ENCODE data around the gene PRMT1.

PRMT1 gene

DNA sequence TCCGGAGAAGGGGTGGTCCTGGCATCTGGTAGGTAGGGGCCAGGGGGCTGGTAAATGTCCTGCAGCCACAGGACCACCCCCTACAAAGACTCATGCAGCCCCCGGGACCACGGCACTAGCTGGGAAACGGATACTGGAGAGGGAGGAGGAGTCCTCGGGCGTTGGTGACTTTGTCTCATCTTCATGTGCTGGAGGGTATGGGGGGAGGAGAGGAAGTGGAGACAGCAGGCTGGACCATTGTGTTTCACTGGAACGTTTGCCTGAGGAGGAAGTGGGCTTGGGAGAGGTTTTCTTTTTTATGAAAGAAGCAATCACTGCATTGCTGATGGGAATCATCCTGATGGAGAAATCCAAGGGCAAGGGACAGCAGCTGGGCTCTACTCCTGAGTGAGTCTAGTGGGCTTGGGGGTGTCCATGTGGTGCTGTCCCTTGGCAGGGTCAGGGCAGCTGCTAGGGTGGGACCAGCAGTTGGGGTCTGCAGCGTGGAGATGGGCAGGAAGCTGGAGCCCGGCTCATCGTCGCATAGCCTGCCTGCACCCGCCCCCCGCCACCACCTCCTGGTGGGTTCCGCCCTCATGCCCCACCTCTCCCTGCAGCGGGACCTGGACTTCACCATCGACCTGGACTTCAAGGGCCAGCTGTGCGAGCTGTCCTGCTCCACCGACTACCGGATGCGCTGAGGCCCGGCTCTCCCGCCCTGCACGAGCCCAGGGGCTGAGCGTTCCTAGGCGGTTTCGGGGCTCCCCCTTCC, 10.7 kb downstream of the PRMT1 start:
- H3K27me3 Mint-ChIP-seq (ENCODE audit: low read depth, poor library complexity) = no peaks in the 10 kb centered on the region
- TF ChIP-seq, protein P1, sequence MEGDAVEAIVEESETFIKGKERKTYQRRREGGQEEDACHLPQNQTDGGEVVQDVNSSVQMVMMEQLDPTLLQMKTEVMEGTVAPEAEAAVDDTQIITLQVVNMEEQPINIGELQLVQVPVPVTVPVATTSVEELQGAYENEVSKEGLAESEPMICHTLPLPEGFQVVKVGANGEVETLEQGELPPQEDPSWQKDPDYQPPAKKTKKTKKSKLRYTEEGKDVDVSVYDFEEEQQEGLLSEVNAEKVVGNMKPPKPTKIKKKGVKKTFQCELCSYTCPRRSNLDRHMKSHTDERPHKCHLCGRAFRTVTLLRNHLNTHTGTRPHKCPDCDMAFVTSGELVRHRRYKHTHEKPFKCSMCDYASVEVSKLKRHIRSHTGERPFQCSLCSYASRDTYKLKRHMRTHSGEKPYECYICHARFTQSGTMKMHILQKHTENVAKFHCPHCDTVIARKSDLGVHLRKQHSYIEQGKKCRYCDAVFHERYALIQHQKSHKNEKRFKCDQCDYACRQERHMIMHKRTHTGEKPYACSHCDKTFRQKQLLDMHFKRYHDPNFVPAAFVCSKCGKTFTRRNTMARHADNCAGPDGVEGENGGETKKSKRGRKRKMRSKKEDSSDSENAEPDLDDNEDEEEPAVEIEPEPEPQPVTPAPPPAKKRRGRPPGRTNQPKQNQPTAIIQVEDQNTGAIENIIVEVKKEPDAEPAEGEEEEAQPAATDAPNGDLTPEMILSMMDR (IDR thresholded peaks at IDR 0.05) = no peak
- no peaks in the 10 kb centered on the region for H3K9me3 Mint-ChIP-seq
- peak overlapping the region; percentile 34 for H3K4me3 Mint-ChIP-seq
- H3K27ac Mint-ChIP-seq = peak overlapping the region; percentile 98
- H3K36me3 Mint-ChIP-seq (ENCODE audit: low read depth) = peaks cover 31% of the 10 kb centered on the region
- peak; percentile 40 for DNase-seq
- peaks cover 70% of the 10 kb centered on the region for H3K4me1 Mint-ChIP-seq

DNA sequence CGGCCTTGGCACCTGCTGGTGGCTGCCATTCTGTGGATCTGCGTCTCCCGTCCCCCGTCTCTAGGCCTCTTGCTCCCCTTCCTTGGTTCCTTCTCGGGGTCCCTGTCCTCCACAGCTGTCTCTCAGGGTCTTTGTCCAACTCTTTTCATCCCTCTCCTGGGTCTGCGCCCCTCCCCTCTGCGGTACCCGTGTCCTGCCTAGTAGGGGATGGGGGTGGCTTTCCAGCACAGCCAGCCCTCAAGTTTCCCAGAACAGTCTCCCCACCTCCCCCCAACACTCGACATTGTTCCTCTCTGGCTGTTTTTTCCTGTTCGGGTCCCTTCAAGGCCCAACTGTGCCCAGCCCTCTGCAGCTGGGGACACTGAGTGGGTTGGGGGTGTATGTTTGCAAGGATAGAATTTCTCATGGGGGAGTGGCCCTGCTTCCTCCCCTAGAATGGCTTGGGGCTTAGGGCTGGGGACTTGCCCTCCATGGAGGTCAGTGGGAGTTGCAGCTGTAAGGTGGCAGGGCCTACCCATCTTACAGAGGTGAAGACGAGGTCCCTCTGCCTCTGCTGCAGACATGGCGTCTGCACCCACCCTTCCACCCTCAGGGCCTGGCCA, 11.6 kb downstream of the PRMT1 start:
- no peaks in the 10 kb centered on the region for H3K27me3 Mint-ChIP-seq (ENCODE audit: low read depth, poor library complexity)

DNA sequence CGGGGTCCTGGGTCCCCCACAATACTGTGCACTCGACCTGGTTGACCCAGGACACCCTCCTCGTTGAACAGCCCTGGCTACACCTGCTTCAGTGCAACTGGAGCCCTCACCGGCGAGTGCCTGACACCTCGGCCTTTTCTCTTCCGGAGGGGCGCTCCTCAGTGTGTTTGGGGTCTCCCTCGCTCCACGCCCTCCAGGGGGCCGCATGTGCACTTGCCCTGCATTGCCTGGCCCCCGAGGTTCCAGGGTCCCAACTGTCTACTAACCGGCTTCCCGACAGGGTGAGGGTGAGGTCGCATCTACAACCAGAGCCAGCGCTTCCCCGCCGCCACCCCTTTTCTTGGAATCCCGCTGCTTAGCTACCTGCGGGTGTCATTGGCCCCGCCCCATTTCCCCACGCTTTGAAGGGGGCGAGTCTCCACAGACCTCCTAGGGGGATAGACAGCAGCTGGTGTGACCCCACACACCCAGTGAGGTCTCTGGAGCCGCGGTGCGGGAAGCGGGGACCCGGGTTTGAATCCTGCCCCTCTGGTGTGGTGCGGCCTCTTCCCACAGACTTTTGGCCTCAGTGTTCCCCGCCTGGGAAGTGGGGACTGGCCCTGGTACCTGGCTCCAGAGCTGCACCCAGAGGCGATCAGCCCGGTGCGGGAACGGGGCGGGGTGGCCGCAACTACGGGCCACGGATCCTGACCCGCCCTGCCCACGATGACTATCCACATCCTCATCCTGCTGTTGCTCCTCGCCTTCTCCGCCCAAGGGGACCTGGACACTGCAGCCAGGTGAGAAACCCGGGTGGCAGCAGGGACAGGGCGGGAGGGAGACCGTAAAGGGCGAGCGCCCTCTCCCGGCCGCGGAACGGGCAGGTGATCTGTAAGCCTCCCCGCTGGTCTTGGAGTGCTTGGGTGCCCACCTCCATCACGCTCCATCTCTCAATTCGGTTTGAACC, 12.3 kb downstream of the PRMT1 start, which contains the start of gene ADM5:
ADM5 (plus strand) TSS at position 462 of the 946 bp plus-strand sequence; CDS start at position 706, 244 bp downstream.
- H3K9me3 Mint-ChIP-seq = no peaks in the 10 kb centered on the region
- peaks cover 75% of the 10 kb centered on the region for H3K4me1 Mint-ChIP-seq
- H3K27ac Mint-ChIP-seq = peak within 1 kb of the TSS; percentile 87
- H3K27me3 Mint-ChIP-seq (ENCODE audit: low read depth, poor library complexity) = no peaks in the 10 kb centered on the region
- TF ChIP-seq, protein P1 (IDR thresholded peaks at IDR 0.05) = peak; percentile 45
- DNase-seq = peak; percentile 61
- peaks cover 25% of the 10 kb centered on the region for H3K36me3 Mint-ChIP-seq (ENCODE audit: low read depth)
- peak within 1 kb of the TSS; percentile 91 for H3K4me3 Mint-ChIP-seq

More for the DNA sequence above, 11.6 kb downstream of the PRMT1 start:
- TF ChIP-seq, protein P1 (IDR thresholded peaks at IDR 0.05) = no peak
- H3K36me3 Mint-ChIP-seq (ENCODE audit: low read depth) = peaks cover 24% of the 10 kb centered on the region
- peaks cover 71% of the 10 kb centered on the region for H3K4me1 Mint-ChIP-seq
- peak overlapping the region; percentile 64 for H3K27ac Mint-ChIP-seq
- no peak for DNase-seq
- no peaks in the 10 kb centered on the region for H3K9me3 Mint-ChIP-seq
- peak overlapping the region; percentile 60 for H3K4me3 Mint-ChIP-seq

DNA sequence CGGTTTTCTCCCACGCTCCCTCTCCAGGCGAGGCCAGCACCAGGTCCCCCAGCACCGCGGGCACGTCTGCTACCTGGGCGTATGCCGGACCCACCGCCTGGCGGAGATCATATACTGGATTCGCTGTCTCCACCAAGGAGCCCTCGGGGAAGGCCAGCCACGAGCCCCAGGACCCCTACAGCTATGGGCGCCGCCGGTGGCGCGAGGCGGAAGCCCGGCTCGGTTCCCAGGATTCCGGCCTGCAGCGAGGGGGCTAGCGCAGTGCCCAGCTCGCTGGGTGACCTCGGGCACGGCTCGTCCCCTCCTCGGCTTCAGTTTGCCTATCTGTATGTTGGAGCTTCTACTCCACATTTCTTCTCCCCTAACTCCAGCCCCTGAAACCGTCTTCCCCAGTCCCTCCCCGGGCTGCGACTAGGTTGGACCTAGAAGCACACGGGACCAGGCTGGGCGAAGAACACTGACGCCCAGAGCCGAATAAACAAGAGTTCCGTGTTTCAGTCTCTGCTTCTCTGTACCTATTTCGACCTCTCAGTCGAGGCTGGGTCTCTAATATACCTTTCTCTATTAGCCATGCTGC, 13.1 kb downstream of the PRMT1 start:
- H3K27ac Mint-ChIP-seq = peak overlapping the region; percentile 87
- H3K4me3 Mint-ChIP-seq = peak overlapping the region; percentile 91
- H3K27me3 Mint-ChIP-seq (ENCODE audit: low read depth, poor library complexity) = no peaks in the 10 kb centered on the region
- no peaks in the 10 kb centered on the region for H3K9me3 Mint-ChIP-seq
- H3K36me3 Mint-ChIP-seq (ENCODE audit: low read depth) = peaks cover 27% of the 10 kb centered on the region
- peaks cover 73% of the 10 kb centered on the region for H3K4me1 Mint-ChIP-seq
- peak; percentile 35 for DNase-seq
- TF ChIP-seq, protein P1 (IDR thresholded peaks at IDR 0.05) = no peak

DNA sequence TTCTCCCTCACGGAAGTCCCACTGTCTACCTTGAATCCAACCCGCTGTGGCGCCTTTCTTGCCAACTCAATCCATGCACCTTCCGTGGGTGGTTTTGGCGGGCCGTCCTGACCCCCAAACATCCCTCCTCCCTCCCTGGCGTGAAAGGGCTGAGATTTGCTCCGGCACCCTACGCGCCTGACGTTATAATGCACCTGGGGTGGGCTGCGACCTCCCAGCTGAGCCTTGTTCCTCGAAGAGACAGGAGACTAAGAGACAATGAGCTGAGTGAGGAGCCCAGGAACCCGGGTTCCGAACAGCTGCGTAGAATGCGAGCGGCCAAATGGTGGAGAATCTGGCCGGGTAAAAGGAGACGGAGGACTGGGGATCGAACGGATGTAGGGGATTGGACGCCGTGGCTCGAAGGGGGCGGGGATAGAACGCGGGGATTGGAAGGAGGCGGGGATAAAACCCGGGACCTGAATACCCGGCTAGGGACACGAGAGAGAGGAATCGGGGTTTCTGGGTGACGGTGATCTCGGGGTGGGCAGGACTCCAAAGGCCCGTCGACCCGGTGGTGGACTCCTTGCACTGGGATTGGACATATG, 13.7 kb downstream of the PRMT1 start, which contains the start of gene CPT1C:
CPT1C (plus strand) TSS at position 461 of the 587 bp plus-strand sequence. CDS start 1,137 bp downstream, outside the sequence.
- peaks cover 21% of the 10 kb centered on the region for H3K36me3 Mint-ChIP-seq (ENCODE audit: low read depth)
- peak within 1 kb of the TSS; percentile 87 for H3K27ac Mint-ChIP-seq

More for the DNA sequence above, 13.7 kb downstream of the PRMT1 start, which contains the start of gene CPT1C:
- DNase-seq = peak; percentile 87
- Mint-ChIP-seq H3K4me1 (peaks cover 67% of the 10 kb centered on the region), H3K9me3 (no peaks in the 10 kb centered on the region), H3K27me3 (ENCODE audit: low read depth, poor library complexity) (no peaks in the 10 kb centered on the region), H3K4me3 (peak within 1 kb of the TSS; percentile 91)
- TF ChIP-seq, protein P1 (IDR thresholded peaks at IDR 0.05) = no peak

Measured in nephron progenitor cell (in vitro differentiated cells).